GM19240 (cell line): ENCODE results near the gene TMEM218.

Experiments used
- DNase-seq: peaks from one replicate; pipeline ENCODE4 v3.0.0; 2011; ENCODE audit warnings: low spot score; ENCODE audit not compliant: insufficient read length

The TMEM218 gene

DNA sequence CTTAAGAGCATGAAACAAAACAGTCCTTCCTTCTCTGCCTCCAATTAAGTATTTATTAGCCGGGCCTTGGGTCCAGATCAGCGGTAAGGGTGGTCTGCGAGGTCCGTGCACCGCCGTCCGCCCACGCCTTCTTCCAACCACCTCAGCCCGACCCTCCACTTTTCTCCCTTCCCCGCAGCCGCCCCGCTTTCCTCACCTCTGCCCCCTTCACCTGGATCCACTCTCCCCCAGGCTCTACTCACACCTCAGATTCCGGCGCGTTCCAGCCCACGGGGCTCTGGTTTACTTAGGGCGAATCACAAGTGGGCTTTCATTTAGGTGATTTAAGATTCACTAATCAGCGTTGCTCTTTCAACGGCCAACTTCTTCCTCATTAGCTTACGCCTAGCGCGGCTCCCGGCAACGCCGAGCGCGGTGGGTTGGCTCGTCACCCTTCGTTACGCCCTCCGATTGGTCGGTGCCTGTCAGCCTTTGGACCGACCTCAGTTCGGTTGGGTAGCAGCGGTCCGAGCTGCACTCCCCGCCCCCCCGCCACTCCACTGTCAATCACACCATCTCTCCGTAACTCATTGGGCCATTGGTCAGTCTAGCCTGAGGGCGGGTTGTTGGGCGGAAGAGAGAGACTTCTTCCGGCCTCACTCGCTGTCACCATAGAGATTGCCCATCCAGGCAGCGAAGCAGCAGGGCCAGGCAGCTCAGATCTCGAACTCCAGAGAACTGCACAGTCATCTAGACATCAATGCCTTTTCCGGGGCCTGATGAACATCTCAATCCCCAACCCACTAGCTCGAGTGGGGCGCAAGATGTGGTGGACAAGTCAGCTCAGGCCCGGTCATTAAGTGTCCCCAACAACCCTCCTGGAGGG is at the start of gene TMEM218:
Gene TMEM218, minus strand, starts transcription at position 284 of the 865 bp plus-strand sequence. CDS start 9,385 bp downstream, outside the sequence.
- peak; percentile 92 for DNase-seq

DNA sequence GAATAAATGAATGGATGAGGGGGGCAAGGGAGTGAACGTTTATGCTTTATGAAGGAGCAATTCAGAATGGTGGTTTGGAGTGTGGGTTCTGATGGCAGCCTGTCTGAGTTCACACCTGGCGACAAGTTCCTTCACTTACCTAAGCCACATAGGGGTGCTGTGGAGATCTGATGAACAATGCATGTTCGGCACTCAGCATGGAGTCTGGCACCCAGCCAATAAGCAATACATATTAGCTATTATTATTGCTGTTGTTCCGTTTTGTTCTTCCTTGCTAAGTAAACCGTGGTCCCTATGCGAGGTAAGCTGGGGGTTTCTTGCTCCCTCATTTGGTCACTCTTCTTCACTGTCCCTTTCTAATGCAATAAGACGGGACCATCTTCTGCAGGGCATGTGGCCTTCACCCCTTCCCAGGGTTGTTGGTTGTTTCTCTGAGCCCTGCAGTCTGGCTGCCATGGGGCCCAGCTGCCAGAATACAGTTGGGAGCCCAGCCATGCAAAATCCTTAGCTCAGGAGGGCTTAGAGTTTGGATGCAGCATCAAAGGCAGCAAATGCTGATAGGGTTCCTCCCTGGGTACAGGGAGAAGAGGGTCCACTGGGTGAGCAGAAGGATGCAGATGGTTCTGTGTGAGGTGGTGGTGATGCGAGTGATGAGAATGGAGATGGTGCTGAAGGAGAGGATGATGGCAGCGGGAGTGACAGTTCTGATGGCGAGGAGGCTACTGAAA is 46.7 kb upstream of the TMEM218 start:
- DNase-seq: no peak

DNA sequence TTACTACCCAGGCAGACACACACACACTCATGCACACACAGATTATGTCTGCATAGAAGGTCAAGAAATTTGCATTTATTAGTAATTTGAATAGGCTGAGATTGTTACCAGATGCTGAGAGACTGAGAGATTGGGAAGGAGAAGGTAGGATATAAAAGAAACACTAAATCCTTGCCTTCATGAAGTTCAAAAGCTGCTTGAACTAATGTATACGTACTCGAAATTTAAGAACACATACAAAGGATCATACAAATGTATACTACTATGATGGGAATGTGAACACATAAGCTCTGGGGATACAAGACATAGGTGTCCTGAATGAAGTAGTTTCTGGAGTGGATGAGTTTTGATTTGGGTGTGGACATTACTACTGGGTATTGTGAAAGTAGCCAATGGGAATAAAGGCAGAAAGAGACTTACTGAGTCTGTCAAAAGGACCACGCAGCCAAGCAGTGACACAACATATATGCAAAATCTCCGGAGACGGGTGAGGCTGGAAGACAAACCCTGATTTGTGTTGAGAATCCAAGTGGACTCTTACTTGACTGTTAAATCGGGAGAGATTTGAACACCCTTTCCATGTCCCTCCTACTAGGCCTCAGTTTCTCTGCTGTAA is 45.8 kb upstream of the TMEM218 start:
- no peak for DNase-seq

DNA sequence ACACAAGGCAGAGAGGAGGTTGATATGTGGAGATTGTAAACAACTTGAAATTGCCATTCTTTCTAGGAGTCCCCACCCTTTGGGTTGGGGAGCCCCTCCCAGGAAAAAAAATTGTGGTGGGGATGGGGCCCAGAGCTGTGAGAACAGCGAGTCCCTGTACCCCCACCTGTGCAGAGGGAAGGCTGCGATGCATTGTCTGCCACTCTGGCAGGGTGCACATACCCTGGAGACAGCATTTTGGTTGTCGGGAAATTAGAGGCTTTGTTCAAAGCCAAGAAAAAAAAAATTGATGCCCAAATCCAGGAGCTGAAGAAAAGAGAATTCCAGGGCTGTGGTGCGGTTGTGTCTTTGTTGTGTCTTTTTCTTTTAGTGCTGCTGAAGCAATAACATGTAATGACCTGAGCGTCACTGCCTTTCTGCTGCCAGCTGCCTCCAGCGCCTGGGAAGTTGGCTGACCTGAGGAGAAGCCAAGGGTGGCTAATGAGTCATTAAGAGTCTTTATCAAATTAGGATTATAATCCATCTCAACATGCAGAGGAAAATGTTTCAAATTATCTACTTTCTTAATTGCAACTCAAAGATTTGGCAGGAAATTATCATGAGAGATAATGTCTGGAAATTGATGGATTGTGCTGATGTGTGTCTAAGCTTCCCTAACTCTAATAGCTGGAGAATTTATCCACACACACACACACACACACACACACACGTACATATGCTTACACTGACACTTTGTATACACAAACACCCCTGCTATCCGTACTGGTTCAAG is 45.1 kb upstream of the TMEM218 start:
- DNase-seq: no peak

- no peak for DNase-seq
These were observed 44.3 kb upstream of the TMEM218 start for GRCh38 chr11:125155767-125156166.

DNA sequence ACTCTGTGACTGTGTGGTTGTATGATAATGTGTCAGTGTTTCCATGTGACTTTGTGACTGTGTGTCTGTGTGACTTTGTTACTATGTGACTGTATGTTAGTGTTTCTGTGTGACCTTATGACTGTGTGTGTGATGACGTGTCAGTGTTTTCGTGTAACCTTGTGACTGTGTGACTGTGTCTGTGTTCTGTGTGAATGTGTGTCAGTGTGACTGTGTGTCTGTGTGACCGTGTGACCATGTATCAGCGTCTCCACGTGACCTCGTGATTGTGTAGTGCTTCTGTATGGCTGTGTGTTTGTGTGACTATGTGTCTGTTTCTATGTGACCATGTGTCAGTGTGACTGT is 43.6 kb upstream of the TMEM218 start:
- no peak for DNase-seq

GRCh38 chr11:125154378-125155099 is 43.1 kb upstream of the TMEM218 start:
- no peak for DNase-seq

DNA sequence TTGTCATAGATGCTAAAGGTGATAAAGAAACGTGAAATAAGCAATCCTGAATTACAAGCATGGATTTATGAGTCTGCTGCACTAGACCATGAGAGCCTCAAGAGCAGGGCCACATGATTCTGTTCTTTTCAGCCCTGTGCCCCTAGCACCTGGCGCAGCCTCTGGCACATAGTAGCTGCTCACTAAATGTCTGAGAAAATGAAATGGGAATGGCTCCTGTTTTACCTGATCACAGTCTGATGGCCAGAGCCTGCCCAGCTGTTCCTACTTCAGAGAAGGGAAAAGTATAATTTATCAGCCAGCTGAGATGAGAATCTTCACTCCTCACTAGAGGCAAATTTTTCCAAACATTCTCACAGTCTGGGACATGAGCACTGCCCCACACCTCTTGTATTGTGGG is 42.4 kb upstream of the TMEM218 start:
- no peak for DNase-seq

DNA sequence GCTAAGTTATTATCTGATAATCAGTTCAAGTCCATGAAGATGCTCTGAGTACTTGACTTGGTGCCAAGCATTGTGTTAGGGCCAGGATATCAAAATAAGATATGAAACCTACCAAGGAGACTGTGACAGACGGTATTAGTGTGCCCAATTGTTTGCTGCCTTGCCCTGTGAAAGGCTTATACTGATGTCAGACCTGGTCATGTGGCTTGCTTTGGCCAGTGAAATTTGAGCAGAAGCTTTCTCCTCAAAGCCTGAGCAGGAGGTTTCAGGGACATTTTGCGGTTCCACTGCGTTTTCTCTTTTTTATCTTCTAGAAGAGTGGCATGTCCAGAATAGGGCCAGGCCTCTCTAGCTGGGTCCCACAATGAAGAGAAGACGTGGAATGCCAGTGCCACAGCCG is 37.3 kb upstream of the TMEM218 start:
- DNase-seq: no peak

DNA sequence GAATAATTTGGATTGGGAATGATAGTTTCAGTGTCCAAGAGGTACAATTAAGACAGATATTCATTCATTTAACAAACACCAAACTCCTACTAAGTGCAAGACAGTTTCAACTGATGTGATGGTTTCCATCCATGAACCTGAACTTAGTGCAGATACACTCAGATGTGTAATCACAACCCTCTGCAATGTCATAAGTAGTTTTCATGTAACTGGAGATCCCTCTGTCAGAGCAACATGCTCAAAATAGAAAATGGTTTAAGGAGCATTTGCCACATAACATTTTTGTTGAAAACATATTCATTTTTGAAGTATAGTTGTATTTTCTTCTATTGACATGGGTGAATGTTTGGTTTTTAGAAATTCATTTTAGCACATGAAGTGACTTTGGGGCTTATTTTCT is 36.6 kb upstream of the TMEM218 start:
- DNase-seq: no peak

DNA sequence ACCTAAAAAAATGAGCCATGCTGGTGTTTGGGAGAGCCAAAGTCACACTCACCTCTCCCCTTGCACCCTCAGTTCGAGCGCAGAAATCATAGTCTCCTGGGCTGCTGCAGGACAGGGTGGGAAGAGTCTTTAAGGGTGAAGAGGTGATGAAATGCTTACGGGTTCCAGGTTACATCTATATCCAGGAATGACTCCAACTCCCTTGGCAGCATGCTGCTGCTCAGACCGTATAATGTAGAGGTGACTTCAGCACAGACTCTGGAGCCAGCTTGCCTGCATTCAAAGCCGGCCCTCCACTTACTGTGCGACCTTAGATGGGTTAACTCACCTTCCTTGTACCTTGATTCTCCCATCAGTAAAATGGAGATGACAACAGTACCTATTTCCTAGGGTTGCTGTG is 35.9 kb upstream of the TMEM218 start:
- no peak for DNase-seq

GRCh38 chr11:125146232-125146631 is 34.8 kb upstream of the TMEM218 start:
- no peak for DNase-seq

DNA sequence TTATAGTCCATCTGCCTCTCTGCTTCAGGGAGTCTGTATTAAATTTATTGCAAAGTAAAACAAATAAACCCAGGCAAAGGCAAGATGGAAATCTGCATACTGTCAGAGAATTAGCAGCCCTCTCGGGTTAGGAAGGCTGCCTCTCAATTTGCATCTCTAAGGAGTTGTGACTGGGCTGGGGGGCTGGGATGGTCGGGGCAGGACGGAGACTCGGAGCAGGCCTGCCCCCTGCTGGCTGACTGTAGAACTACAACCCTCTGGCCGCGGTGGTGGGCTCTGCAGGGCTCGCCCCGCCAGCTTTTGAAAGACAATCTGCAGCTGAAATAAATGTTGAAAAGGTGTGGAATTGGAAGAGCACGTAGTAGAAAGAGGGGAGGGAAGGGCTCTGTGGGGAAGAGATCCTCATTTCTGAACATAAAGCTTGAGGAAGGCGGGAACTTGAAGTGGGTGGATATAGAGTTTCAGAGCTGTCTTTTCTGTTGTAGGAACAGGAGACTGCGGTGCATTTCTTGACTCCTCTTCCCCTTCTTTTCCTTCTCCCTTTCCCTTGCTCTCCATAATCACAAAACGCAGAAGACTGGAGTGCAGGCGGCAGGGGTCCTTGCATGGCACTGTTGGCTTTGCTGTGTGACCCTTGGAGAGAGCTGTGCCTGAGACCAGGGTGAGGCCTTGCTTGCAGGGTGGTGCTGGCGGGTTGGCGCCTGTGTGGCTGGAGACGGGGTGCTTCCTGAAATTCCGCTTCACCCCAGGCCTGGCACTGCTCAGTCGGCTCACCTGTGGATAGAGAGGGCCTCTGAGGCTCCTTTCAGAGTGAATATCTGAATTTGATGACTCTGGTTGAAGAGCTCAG is 30.5 kb upstream of the TMEM218 start:
- DNase-seq: no peak

DNA sequence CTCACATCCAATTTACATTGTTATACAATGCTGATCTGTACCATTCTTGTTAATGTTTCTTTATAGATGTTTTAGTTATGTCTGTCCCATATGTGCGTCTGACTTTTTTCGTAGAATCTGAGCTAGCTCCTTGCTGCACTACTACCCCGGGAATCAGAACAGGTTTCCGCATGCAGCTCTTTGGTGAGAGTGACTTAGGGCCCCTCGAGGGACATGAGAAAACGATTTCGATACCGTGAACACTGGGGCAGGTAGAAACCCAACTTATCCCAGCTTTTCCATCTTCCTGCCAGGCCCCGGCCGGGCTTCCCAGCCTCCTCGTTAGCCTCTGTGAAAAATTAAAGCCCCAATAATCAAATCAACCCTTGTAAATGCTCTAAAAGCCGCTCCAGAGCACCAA is 29.8 kb upstream of the TMEM218 start:
- no peak for DNase-seq

DNA sequence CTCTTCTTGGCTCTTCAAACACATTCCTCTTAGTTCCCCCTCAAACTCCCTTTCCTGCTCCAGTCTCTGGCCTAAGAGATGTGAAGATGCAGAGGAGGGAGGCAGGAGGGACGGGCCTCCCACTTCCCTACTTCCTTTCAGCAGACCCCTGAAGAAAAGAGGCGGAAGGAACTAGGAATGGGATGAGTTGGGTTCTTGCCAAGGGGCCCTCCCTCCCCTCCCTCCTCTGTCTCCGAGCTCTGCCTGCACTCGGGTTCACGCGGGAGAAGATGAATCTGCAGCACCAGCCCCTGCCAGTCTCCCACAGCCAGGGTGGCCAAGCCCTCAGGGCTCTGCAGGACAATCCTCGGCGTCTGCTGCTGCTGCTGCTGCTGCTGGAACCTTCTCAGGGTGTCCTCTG is 28.8 kb upstream of the TMEM218 start:
- DNase-seq: no peak

- no peak for DNase-seq
These were observed 28.4 kb upstream of the TMEM218 start for GRCh38 chr11:125139778-125140177.

DNA sequence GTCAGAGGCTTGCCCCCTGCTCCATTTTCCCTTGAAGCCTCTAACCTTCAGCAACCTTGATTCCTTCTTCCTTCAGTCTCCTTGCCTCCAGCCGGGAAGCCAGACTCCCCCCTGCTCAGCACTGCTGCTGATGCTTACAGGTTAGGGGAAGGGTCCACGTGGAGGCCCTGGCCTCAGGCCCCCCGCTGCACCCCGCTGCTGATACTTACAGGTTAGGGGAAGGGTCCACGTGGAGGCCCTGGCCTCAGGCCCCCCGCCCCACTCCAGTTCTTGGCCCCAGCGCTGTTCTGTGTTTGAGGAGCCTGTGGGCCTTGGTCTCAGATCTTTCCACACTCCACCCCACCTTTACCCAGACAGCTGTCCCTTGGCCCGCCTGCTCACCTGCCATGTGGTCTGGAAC is 27.5 kb upstream of the TMEM218 start:
- no peak for DNase-seq

DNA sequence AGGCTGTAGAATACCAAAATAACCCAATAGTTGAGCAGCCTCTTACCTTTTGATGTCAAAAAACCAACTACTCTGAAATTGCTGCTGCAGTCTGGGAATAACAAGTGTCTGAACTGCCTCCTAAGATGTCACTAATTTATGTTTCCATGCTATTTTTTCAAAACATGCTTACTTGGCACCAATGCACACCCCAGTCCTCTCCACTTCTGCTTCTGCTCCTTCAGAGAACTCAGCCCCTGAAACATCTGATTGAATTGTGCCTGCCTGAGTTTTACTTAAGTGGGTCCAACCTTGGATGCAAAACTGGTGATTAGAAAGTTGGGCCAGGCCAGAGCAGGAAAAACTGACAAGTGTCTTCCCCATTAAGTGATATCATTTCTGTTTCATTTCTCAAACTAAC is 24.6 kb upstream of the TMEM218 start:
- no peak for DNase-seq

DNA sequence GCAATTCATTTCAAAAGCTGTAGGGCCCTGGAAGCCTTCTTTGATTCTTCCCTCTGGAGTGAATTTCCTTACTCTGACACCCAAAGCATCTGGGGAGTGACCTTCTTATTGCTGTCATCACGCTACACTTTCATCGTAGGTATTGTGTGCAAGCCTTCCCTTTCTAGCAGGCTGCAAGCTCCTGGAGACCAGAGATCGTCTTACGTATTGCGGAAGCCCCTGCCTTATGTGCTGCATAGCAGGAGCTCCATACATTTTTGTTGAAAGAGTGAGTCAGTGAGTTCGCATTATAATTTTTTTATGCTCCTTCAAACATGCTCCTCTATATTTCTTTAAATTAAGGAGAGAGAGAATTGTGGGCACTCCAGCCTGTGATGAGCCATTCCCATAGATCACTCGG is 21.2 kb upstream of the TMEM218 start:
- DNase-seq: no peak

DNA sequence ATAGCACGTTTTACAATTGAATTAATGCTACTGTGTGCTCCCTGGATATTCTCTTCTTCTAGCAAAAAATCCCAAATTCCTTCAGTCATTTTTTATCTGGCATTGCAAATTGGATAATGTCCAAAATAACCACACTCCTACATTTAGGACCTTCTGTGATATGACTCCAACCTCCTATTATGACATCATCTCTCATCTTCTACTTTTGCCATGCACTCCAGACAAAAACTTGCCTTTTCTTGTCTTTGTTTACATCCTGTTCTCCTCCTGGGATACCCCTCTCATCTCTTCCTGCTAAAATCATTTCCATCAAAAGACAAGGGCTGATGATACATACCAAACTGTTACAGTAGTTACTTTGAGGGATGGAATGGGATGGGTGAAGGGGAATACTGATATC is 20.6 kb upstream of the TMEM218 start:
- DNase-seq: no peak
